Measurements from ENCODE around the gene ZNF740.

Gene ZNF740

DNA sequence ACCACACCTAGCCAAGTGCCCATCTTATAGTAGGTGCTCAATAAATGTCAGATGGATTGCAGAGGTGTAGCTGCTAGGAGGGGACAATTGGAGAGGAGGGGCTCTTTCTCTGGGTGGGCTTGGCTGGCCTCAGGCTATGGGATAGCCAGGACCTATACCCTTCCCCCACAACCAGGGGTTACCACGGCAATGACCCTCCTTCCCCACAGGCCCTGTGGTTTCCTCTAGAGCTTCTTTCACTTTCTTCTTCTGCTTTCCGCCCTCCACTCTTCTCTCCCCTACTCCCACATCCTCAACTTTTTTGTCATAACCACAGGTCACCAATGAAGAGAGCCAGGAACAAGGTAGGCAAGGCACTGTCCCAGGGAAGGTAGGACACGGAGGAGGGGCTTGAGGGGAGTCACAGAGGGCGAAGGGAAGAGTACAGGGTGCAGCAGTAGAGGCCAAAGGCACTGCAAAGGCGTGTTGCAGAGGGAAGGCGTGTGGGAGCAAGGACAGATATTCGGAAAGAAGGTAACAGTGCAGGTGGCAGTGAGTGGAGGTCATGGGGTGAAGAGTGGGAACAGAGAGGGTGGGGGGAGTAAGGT is 28.4 kb downstream of the ZNF740 start:
- TF ChIP-seq ZNF274 (IDR thresholded peaks at IDR 0.05; ENCODE audit: low read depth, low read length), result no peak
- H3K4me3 ChIP-seq (ENCODE audit: low read length), result peak overlapping the region; percentile 64; the same call in 1 of the 2 replicates

DNA sequence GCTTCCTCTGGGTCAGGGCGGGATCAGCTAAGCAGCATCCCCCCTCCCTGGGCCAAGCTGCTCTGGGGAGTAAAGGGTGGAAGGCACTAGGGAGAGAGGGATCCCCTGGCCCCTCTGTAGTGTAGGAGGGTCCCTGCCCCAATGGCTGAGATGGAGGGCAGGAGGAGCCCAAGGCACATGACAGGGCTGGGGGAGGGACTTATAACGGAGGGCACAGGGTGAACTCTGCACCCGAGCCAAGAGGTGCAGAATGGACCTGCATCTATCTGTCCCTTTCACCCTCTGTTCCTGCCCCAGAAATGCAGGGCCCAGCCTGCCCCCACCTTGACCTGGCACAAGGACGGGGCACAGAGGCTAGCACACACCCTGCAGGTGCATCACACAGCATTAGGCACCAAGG is 30.3 kb downstream of the ZNF740 start:
- no peak for TF ChIP-seq ZNF274 (IDR thresholded peaks at IDR 0.05; ENCODE audit: low read depth, low read length)
- H3K4me3 ChIP-seq (ENCODE audit: low read length), result no peak overlapping the region

DNA sequence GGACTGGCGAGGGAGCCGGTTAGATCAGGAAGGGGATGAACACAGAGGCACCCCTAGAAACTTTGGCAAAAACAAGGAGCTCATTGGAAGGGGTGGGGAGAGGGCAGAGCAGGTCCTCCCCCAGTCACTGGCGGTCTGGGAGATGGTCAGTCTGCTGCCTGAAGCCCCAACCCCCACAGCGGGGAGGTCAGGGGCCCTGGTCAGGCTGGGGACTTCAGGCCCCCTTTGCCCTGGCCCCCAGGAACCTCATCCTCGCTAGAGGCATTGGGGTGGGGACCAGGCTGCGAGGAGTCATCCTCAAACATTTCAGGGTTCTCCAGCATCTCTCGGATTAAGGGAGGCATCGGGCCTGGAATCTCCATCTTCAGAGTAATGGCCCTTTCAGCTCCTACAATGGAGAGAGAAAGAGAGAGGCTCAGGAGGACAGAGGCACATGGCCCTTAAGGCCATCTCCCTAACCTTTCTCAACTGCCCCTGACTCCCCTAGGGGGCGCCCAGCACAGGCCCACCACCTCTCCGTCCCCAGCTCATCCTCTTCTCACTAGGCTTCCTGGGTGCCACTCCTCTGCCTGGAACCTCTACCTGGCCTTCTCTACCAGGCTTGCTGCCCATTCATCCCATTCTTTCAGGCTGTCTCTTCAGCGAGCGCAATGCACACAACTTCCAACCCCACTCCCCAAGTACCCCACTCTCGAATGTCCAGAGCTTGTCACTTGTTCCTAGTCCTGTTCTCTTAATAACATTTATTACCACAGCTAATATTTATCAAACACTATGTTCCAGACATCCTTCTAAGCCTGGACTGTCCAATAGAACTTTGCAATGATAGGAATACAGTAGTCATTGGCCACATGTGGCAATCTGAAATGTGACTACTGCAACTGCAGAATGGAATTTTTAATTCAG is 31.2 kb downstream of the ZNF740 start:
- TF ChIP-seq ZNF274 (IDR thresholded peaks at IDR 0.05; ENCODE audit: low read depth, low read length), result no peak
- H3K4me3 ChIP-seq (ENCODE audit: low read length), result no peak overlapping the region

DNA sequence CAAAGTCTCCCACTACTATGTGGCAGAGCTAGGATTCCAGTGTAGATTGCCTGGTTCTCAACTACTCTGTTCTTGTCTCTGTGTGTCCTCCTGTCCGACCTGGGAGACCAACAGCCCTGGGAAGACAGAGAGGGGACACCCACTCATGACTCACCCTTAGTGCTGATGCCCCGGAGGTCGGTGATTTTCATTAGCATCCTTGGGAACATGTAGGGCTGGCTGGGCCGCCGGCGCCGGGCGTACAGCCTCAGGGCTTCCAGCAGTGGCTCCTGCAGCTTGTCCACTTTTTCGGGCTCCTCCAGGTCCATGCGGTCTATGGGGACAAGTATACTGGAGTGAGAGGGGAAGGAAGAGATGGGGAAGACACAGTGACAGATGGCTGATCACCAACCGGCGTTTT is 32.4 kb downstream of the ZNF740 start:
- no peak for TF ChIP-seq ZNF274 (IDR thresholded peaks at IDR 0.05; ENCODE audit: low read depth, low read length)
- no peak overlapping the region for H3K4me3 ChIP-seq (ENCODE audit: low read length)

DNA sequence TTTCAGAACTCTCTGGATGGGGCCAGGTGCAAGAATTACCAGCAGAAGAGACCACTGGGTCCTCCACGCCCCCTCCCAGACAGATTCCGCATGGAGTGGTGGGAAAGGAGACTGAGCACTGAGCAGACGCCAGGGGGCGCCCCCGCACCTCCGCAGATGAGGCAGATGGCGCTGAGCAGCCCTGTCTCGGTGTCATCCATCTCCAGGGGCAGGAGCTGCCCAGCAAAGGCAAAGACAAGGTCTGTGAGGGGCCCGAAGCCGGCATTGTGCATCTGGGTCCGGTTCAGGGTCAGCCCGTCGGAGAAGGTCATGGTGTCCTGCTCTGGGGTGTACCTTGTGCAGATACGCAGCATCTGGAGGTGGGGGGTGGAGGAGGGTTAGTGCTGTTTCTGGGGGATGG is 32.8 kb downstream of the ZNF740 start:
- TF ChIP-seq ZNF274 (IDR thresholded peaks at IDR 0.05; ENCODE audit: low read depth, low read length), result no peak
- no peak overlapping the region for H3K4me3 ChIP-seq (ENCODE audit: low read length)

DNA sequence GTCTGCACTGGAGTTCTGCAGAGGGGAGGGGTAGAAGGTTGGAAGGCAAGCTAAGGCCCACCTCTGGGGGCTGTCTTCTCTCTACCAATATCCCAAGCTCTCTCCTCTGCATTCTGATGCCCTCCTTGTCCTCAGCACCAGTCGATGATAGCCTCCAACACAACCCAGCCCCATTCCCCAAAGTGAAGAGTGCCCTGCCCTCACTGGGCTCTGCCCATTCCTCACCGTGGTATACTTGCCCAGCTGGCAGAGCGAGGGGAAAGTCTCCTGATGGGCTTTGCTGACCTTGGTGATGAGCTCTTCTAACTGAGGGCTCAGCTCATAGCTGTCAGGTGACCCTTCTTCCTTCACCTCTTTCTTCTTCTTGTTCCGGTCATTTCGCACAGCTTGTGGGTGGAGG is 33.7 kb downstream of the ZNF740 start:
- no peak overlapping the region for H3K4me3 ChIP-seq (ENCODE audit: low read length)
- TF ChIP-seq ZNF274 (IDR thresholded peaks at IDR 0.05; ENCODE audit: low read depth, low read length), result no peak

DNA sequence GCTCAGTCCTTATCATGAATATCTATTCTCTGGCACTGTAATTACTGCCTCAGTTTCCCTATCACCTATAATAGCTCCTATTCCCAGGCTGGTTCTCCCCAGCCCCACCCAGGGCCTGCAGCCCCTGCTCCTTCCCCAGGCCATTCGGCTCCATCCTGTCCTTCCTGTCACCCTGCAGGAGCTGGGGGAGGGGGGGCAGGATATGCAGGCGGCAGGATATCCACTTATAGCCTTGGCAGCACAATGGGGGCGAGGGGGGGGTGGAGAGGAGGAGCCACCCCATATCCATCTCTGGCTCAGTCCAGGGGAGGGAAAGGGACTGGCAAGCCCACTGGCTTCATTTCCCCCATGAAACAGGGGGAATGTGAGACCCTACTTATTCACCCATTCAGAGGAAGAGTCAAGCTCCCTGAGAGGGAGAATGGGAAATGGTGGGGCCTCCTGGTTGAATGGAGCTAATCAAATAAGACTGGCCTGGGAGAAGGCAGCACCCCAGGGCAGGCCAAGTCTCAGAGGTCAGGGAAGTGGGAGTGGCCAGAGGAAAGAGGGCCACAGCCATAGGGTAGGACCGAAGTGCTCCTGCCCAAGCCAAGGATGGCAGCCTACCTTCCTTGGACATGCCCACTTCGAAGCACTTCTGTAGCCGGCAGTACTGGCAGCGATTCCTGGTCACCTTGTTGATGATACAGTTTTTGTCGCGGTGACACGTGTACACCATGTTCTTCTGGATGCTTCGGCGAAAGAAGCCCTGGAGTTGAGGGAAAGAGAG is 34.3 kb downstream of the ZNF740 start:
- H3K4me3 ChIP-seq (ENCODE audit: low read length), result no peak overlapping the region
- TF ChIP-seq ZNF274 (IDR thresholded peaks at IDR 0.05; ENCODE audit: low read depth, low read length), result no peak

DNA sequence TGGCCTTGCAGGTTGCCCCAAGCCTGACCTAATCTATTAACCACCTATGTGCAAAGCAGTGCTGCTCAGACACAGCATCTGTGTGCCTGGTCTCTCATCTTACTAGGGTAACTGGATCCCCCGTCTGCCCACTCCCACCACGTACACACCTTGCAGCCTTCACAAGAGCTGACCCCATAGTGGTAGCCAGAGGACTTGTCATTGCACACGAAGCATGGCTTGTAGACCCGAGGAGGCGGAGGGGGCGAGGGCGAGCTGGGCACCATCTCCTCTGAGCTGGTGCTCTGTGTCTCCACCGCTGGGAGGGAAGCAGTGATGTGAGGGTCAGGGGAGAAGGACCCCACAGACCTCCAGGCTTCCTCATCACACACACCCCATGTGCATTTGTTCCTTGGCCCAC is 35.0 kb downstream of the ZNF740 start:
- H3K4me3 ChIP-seq (ENCODE audit: low read length), result no peak overlapping the region
- TF ChIP-seq ZNF274 (IDR thresholded peaks at IDR 0.05; ENCODE audit: low read depth, low read length), result no peak

DNA sequence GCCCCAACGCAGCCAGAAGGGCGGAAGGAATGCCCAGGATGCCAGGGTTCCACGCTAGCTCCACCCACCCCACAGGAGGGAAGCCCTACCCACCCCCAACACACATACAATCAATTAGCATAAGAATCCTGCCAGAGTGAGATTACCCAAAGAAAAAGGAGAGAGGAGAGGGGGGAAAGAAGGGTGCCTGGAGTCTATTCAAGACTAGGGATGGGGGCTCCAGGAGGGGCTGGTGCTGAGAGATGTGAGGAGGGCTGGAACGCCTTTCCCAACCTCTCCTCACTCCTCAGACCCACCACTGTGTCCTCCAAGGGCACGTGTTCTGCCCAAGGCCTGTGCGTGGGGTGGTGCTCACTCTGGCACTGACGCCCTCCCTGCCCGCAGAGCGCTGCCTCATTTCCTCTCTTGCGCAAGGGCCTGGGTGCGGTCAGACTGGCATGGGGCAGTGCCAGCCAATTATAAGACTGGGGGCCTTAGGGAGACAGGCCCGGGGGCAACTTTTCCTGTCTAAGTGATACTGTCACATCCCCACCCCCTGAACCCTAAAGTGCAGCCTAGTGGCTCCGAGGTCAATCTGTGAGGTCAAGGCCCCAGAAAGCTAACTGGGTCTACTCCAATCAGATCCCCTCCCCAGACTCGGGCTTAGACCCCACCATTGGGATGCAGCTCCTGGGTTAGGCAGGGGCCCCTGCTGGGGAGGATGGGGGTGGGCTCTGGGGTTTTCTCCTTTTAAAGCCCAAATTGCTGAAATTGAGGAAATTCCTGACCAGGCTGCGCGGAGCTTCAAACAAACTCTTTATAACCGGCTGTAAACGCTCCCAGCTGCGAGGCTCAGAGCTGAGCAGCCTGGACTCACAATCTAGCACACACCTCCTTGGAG is 36.8 kb downstream of the ZNF740 start:
- H3K4me3 ChIP-seq (ENCODE audit: low read length), result no peak overlapping the region
- TF ChIP-seq ZNF274 (IDR thresholded peaks at IDR 0.05; ENCODE audit: low read depth, low read length), result no peak

DNA sequence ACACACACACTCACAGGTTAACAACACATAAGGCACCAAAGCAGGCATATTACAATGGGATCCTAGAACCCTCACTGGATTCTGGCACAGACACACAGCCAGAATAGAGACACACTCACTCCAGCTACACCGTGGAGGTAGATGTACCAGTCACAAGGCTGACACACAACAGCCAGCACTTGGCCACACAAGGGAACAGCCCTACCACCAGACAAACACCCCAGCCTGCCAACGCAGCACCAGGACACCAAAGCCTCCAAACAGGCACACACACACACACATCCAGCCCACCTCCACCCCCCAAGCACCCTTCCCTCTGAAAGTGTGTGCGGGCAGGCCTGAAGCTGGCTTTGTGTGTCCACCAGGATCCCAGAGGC is 37.4 kb downstream of the ZNF740 start:
- no peak for TF ChIP-seq ZNF274 (IDR thresholded peaks at IDR 0.05; ENCODE audit: low read depth, low read length)
- no peak overlapping the region for H3K4me3 ChIP-seq (ENCODE audit: low read length)

DNA sequence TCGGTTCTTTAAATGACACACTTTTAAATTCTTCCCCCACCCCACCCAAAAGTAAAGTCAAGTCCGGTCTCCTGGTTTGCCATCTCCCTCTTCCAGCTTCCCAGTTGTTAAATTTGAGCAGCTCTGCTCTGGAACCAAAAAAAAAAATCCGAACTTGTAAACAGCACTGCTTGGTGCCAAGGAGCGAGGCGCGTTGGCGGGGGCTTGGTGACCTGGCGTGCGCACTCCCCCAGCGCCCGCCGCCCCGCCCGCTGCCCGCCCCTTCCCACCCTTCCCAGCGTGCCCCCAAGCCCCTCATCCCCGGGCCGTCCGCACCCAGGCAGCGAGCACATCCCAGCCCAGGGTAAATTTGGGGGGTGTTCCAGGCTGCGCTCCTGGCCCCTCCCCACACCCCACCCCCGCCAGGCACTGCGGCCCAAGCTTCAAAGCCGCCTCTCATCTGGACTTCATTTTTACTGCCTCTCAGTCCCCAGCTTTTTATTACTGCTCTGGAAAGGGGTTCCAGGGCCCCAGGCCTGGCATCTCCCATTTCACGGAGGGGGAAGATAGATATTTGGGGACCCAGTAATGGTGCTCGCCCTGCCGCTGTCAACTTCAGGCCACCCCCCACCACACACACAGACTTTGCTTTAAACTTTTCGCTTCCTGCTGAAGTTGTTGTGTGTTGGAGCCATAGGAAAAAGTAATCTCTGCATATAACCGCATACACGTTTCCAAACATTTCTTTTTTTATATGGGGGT is 38.2 kb downstream of the ZNF740 start:
- H3K4me3 ChIP-seq (ENCODE audit: low read length), result peak overlapping the region; percentile 67; the same call in 1 of the 2 replicates
- no peak for TF ChIP-seq ZNF274 (IDR thresholded peaks at IDR 0.05; ENCODE audit: low read depth, low read length)

DNA sequence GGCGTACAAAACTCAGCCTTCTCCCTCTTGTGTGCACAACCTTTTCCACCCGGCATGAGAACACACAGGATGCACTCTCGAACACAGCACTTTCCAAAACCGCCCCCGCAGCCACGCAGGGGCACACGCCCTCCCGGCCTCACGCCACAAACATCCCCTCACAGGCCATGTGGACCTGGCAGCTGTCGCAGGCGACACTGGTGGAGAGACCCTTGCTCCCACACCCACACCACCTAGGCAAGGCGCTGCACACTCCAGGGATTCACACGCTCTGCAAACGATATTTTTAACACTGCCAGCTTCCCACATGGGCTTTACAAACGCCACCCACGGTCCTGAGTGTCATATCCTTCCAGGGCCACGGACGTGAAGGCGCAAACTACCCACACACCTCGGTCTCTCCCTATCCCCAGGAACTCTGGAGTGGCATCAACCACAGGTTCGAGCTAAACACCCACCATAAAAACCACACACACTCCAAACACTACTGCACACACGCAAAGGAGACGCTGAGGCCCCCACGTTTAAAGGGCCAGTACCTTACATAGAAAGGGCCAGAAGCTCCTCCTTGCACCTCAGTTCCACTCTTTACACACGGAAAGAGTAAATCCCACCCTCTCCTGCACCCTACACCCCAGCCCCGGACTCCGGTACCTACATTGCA is 38.9 kb downstream of the ZNF740 start:
- H3K4me3 ChIP-seq (ENCODE audit: low read length), result peak overlapping the region; percentile 67
- no peak for TF ChIP-seq ZNF274 (IDR thresholded peaks at IDR 0.05; ENCODE audit: low read depth, low read length)
